K562 (cell line): ENCODE measurements around the gene DDIT3. TPM values are rescaled to one million over a fixed set of nuclear protein-coding genes. Genes with fewer than 3 reads are reported as not detected.

ENCODE experiments used
- E4F1 ChIP-seq: fragments of 250-450 bp; sonication (Bioruptor Pico); IDR thresholded peaks from 2 replicates; pipeline ENCODE4 v1.5.0; 2021; ENCODE audit warnings: mild to moderate bottlenecking, borderline replicate concordance
- ESRRA ChIP-seq: fragments of 450-650 bp; IDR thresholded peaks from 2 replicates; pipeline ENCODE4 v1.6.1; 2014; ENCODE audit warnings: low read depth, mild to moderate bottlenecking, moderate library complexity, borderline replicate concordance
- L3MBTL2 ChIP-seq: fragments of 450-650 bp; IDR thresholded peaks from 2 replicates; pipeline ENCODE4 v1.6.1; 2016; ENCODE audit warnings: mild to moderate bottlenecking, moderate library complexity
- MECOM ChIP-seq: fragments of 250-450 bp; sonication (Bioruptor Pico); IDR thresholded peaks from 2 replicates; pipeline ENCODE4 v1.8.0; 2022; ENCODE audit warnings: inconsistent platforms
- NFYB ChIP-seq: IDR thresholded peaks from 2 replicates; pipeline ENCODE4 v1.6.1; 2011; ENCODE audit warnings: mild to moderate bottlenecking, moderate library complexity; ENCODE audit not compliant: insufficient read length; ENCODE audit errors: extremely low read depth
- PBX2 ChIP-seq, 2 experiments: IDR thresholded peaks in 1 of 2; conservative IDR thresholded peaks in 1 of 2; 2 replicates each; pipeline ENCODE4 v1.6.1; 2016; ENCODE audit warnings: low read depth in 2 of 2, mild to moderate bottlenecking in 1 of 2, missing compliant biosample characterization in 1 of 2, missing genetic modification characterization in 1 of 2, moderate library complexity in 1 of 2
- POLR3A ChIP-seq: IDR thresholded peaks from 2 replicates; pipeline ENCODE4 v1.6.1; 2011; ENCODE audit warnings: borderline replicate concordance, mild to moderate bottlenecking, moderate library complexity; ENCODE audit not compliant: insufficient read length, insufficient read depth; ENCODE audit errors: extremely low read depth
- RAD21 ChIP-seq, 2 experiments: fragments of 250-450 bp in 1 of 2; fragments of 450-650 bp in 1 of 2; sonication (Bioruptor Pico) in 1 of 2; formaldehyde crosslinking in 1 of 2; IDR thresholded peaks in 1 of 2; conservative IDR thresholded peaks in 1 of 2; 2 replicates each; pipeline versions ENCODE4 v1.4.0 to v1.8.0; 2020 to 2022; ENCODE audit warnings: mild to moderate bottlenecking in 2 of 2, moderate library complexity in 1 of 2
- SLC30A9 ChIP-seq: fragments of 250-450 bp; sonication (Bioruptor Pico); IDR thresholded peaks from 2 replicates; pipeline ENCODE4 v1.8.0; 2022; ENCODE audit warnings: mild to moderate bottlenecking, moderate library complexity
- SMARCB1 ChIP-seq: IDR thresholded peaks from 2 replicates; pipeline ENCODE4 v1.6.1; 2011; ENCODE audit warnings: improper control_type of control experiment, low read depth; ENCODE audit not compliant: insufficient read length
- TFAP4 ChIP-seq: sonication (generic); formaldehyde crosslinking; IDR thresholded peaks from 2 replicates; pipeline ENCODE4 v1.8.0; 2022; ENCODE audit warnings: missing genetic modification reagents, mild to moderate bottlenecking, moderate library complexity, borderline replicate concordance
- TRIM28 ChIP-seq: fragments of 450-650 bp; IDR thresholded peaks from 2 replicates; pipeline ENCODE4 v1.6.1; 2017
- USF2 ChIP-seq: sonication (generic); formaldehyde crosslinking; IDR thresholded peaks from 2 replicates; pipeline ENCODE4 v1.5.0; 2020; ENCODE audit warnings: missing genetic modification reagents
- ZBTB1 ChIP-seq: sonication (generic); formaldehyde crosslinking; IDR thresholded peaks from 2 replicates; pipeline ENCODE4 v1.8.1; 2023; ENCODE audit warnings: missing genetic modification reagents, low read depth, mild to moderate bottlenecking, borderline replicate concordance
- ZNF217 ChIP-seq: sonication (generic); formaldehyde crosslinking; IDR thresholded peaks from 2 replicates; pipeline ENCODE4 v1.8.0; 2022; ENCODE audit warnings: mild to moderate bottlenecking, missing genetic modification reagents
- ZNF316 ChIP-seq: fragments of 450-650 bp; IDR thresholded peaks from 2 replicates; pipeline ENCODE4 v1.6.1; 2016
- ZNF778 ChIP-seq: fragments of 450-650 bp; formaldehyde crosslinking; IDR thresholded peaks from 2 replicates; pipeline ENCODE4 v1.4.0; 2020; ENCODE audit warnings: mild to moderate bottlenecking, moderate library complexity
- polyA plus RNA-seq, 8 experiments: library from polyadenylated mRNA; depleted of rRNA in 4 of 8; stranded (reverse) in 5 of 8; unstranded in 3 of 8; fragments of >200 nt; fragmentation: Nextera tagmentation in 2 of 8; fragmentation: Illumina TruSeq in 1 of 8; extraction: Ambion mirVana in 2 of 8; extraction: Trizol in 1 of 8; gene quantifications; 2 replicates each; pipeline versions ENCODE4 v1.2.1 to v1.2.3, GENCODE V29; 2011 to 2014; ENCODE audit warnings: inconsistent platforms in 1 of 8, missing spikeins in 1 of 8
- total RNA-seq, 7 experiments: library from RNA; depleted of rRNA in 6 of 7; stranded (reverse); fragments of >200 nt in 6 of 7; fragmentation: Illumina TruSeq in 2 of 7; extraction: Trizol in 2 of 7; gene quantifications; 2 replicates each; pipeline versions ENCODE4 v1.2.1 to v1.2.3, GENCODE V29; 2011 to 2021; ENCODE audit warnings: low replicate concordance in 1 of 7
- TF ChIP-seq, protein P1 (sequence below): fragments of 450-650 bp; IDR thresholded peaks from one replicate; pipeline ENCODE4 v1.6.1; 2018; ENCODE audit warnings: mild to moderate bottlenecking, moderate library complexity; ENCODE audit not compliant: partially characterized antibody

DDIT3 gene
- total and polyA plus RNA-seq, 9 of the 15 experiments (the other 6 are each of a cell fraction or from before 2014, with no cell fraction given) = 59.1 to 272 (median 89.9) TPM

GRCh38 chr12:57487597-57488401, 32.5 kb downstream of the DDIT3 start, which contains the start of gene MARS1 (continued):
- peak; percentile 88 for TF ChIP-seq TFAP4 (CRISPR knock-in tag)
- no peak for TF ChIP-seq NFYB
- no peak for TF ChIP-seq MECOM (CRISPR knock-in tag)
- no peak for TF ChIP-seq E4F1 (CRISPR knock-in tag)
- peak in 1 of 2 experiments; percentile 24; a peak in 2 of 4 replicates for TF ChIP-seq RAD21 (CRISPR knock-in tag; conservative IDR thresholded peaks at IDR 0.05 in 1 of 2, IDR thresholded peaks at IDR 0.05 in 1 of 2)
- peak; percentile 67 for TF ChIP-seq L3MBTL2
- 0 out of 2 replicates have a peak, but pooled peaks have one; percentile 31 for TF ChIP-seq ESRRA
- no peak for TF ChIP-seq TRIM28
- no peak for TF ChIP-seq ZNF316
- TF ChIP-seq SMARCB1 = no peak
- peak; percentile 78; the same call in 1 of the 2 replicates for TF ChIP-seq ZBTB1 (CRISPR knock-in tag)
- no peak for TF ChIP-seq PBX2 (CRISPR knock-in tag; IDR thresholded peaks at IDR 0.05; ENCODE audit: low read depth)
- no peak; the same call in 1 of the 2 replicates for TF ChIP-seq PBX2 (tag; conservative IDR thresholded peaks at IDR 0.05; ENCODE audit: low read depth)
- TF ChIP-seq, protein P1, sequence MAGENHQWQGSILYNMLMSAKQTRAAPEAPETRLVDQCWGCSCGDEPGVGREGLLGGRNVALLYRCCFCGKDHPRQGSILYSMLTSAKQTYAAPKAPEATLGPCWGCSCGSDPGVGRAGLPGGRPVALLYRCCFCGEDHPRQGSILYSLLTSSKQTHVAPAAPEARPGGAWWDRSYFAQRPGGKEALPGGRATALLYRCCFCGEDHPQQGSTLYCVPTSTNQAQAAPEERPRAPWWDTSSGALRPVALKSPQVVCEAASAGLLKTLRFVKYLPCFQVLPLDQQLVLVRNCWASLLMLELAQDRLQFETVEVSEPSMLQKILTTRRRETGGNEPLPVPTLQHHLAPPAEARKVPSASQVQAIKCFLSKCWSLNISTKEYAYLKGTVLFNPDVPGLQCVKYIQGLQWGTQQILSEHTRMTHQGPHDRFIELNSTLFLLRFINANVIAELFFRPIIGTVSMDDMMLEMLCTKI = no peak
- no peak for TF ChIP-seq USF2 (CRISPR knock-in tag)
- no peak for TF ChIP-seq POLR3A
- TF ChIP-seq SLC30A9 (CRISPR knock-in tag) = no peak
- no peak for TF ChIP-seq ZNF778 (CRISPR knock-in tag)
- no peak for TF ChIP-seq ZNF217 (CRISPR knock-in tag)
